Neuronal stem cell (in vitro differentiated cells): ENCODE data around the gene THBS1.

Experiments
- DNase-seq: peaks from one replicate; pipeline ENCODE4 v3.0.0-alpha.2; 2013; ENCODE audit warnings: low spot score
- H2AFZ ChIP-seq: one replicate; pipeline ENCODE4 v1.6.1; 2013; ENCODE audit warnings: mild to moderate bottlenecking, low read length, inconsistent platforms
- H2AK5ac ChIP-seq: 2 replicates; pipeline ENCODE4 v1.6.1; 2013; ENCODE audit warnings: low read depth, mild to moderate bottlenecking, inconsistent platforms, low read length, moderate library complexity, mixed read lengths
- H2BK120ac ChIP-seq: 2 replicates; pipeline ENCODE4 v1.6.1; 2013; ENCODE audit warnings: low read depth, mild to moderate bottlenecking, inconsistent platforms, low read length, moderate library complexity, mixed read lengths
- H2BK12ac ChIP-seq: one replicate; pipeline ENCODE4 v1.6.1; 2013; ENCODE audit warnings: low read length, inconsistent platforms
- H2BK15ac ChIP-seq: 2 replicates; pipeline ENCODE4 v1.6.1; 2013; ENCODE audit warnings: mild to moderate bottlenecking, low read length, inconsistent platforms, mixed read lengths
- H2BK5ac ChIP-seq: one replicate; pipeline ENCODE4 v1.6.1; 2013; ENCODE audit warnings: inconsistent platforms, mild to moderate bottlenecking, low read length, moderate library complexity
- H3K14ac ChIP-seq: one replicate; pipeline ENCODE4 v1.6.1; 2013; ENCODE audit warnings: low read length, inconsistent platforms
- H3K18ac ChIP-seq: 2 replicates; pipeline ENCODE4 v1.6.1; 2013; ENCODE audit warnings: low read length, inconsistent platforms
- H3K23ac ChIP-seq: 2 replicates; pipeline ENCODE4 v1.6.1; 2013; ENCODE audit warnings: low read depth, mild to moderate bottlenecking, mixed read lengths, low read length, inconsistent platforms; ENCODE audit not compliant: poor library complexity
- H3K27ac ChIP-seq: replicated peaks from 3 replicates; pipeline ENCODE4 v1.5.1; 2013; ENCODE audit warnings: low read length, inconsistent platforms
- H3K27me3 ChIP-seq, 3 experiments: 2 replicates each; pipeline ENCODE4 v1.6.1; 2013; ENCODE audit warnings: low read length in 3 of 3, mild to moderate bottlenecking in 2 of 3, inconsistent platforms in 1 of 3, low read depth in 1 of 3, mixed read lengths in 1 of 3, moderate library complexity in 1 of 3; ENCODE audit not compliant: control insufficient read depth in 3 of 3, insufficient read depth in 3 of 3
- H3K36me3 ChIP-seq, 2 donors: replicated peaks in 1 of 2; 2 replicates each; pipeline ENCODE4 v1.6.1; 2013; ENCODE audit warnings: low read length in 2 of 2; ENCODE audit not compliant: control insufficient read depth in 2 of 2, insufficient read depth in 2 of 2
- H3K4ac ChIP-seq: 2 replicates; pipeline ENCODE4 v1.6.1; 2013; ENCODE audit warnings: inconsistent platforms, mild to moderate bottlenecking, low read length, moderate library complexity
- H3K4me1 ChIP-seq, 2 donors: 1 replicate in 1 of 2; 2 replicates in 1 of 2; pipeline ENCODE4 v1.6.1; 2013; ENCODE audit warnings: low read length in 2 of 2, low read depth in 1 of 2; ENCODE audit not compliant: control insufficient read depth in 2 of 2, insufficient read depth in 1 of 2
- H3K4me2 ChIP-seq: one replicate; pipeline ENCODE4 v1.6.1; 2013; ENCODE audit warnings: mild to moderate bottlenecking, low read length, inconsistent platforms; ENCODE audit not compliant: insufficient read depth, poor library complexity, severe bottlenecking
- H3K4me3 ChIP-seq, 2 donors: 2 replicates each; pipeline ENCODE4 v1.5.1; 2013; ENCODE audit warnings: low read length in 2 of 2, mild to moderate bottlenecking in 2 of 2, inconsistent platforms in 1 of 2, moderate library complexity in 1 of 2
- H3K79me1 ChIP-seq: one replicate; pipeline ENCODE4 v1.6.1; 2013; ENCODE audit warnings: low read depth, mild to moderate bottlenecking, inconsistent platforms, low read length, moderate library complexity
- H3K9ac ChIP-seq: one replicate; pipeline ENCODE4 v1.6.1; 2013; ENCODE audit warnings: mild to moderate bottlenecking, low read depth, low read length, inconsistent platforms; ENCODE audit not compliant: poor library complexity
- H3K9me3 ChIP-seq, 2 donors: replicated peaks in 1 of 2; 2 replicates each; pipeline versions ENCODE3 to v1.6.1; 2013; ENCODE audit warnings: low read length in 2 of 2, mild to moderate bottlenecking in 2 of 2, inconsistent platforms in 1 of 2, low read depth in 1 of 2, mixed read lengths in 1 of 2, moderate library complexity in 1 of 2; ENCODE audit not compliant: control insufficient read depth in 2 of 2, insufficient read depth in 1 of 2
- H4K8ac ChIP-seq: one replicate; pipeline ENCODE4 v1.6.1; 2013; ENCODE audit warnings: low read depth, mild to moderate bottlenecking, inconsistent platforms, low read length, moderate library complexity
- H4K91ac ChIP-seq: one replicate; pipeline ENCODE4 v1.6.1; 2013; ENCODE audit warnings: low read length, low read depth, mild to moderate bottlenecking, inconsistent platforms; ENCODE audit not compliant: poor library complexity
- WGBS, 2 donors: extraction: QIAGEN DNeasy Blood & Tissue Kit; methylation state at CpG; one replicate each; pipeline ENCODE4 v1.1.7; 2013; ENCODE audit warnings: missing lambda C conversion rate in 2 of 2, mixed read lengths in 1 of 2; ENCODE audit not compliant: insufficient read length in 2 of 2, insufficient replicate concordance in 1 of 2; ENCODE audit errors: extremely low coverage in 2 of 2; 5-methylcytosine and 5-hydroxymethylcytosine counted together

The THBS1 gene

GRCh38 chr15:39552556-39552955, 28.3 kb upstream of the THBS1 start:
- Histone ChIP-seq H3K4me1 (peaks cover 3 to 4% of the 10 kb centered on the region in 2 donors), H3K79me1 (no peaks in the 10 kb centered on the region), H2BK12ac (no peak overlapping the region), H3K4ac (no peak overlapping the region), H3K9me3 (no peaks in the 10 kb centered on the region), H3K4me3 (no peak overlapping the region), H3K9ac (no peak overlapping the region), H2BK15ac (no peak overlapping the region), H2AFZ (no peak overlapping the region), H3K23ac (no peak overlapping the region), H3K18ac (no peak overlapping the region), H3K27me3 (no peaks in the 10 kb centered on the region), H3K36me3 (no peaks in the 10 kb centered on the region), H2BK120ac (no peak overlapping the region), H3K27ac (no peak overlapping the region), H3K14ac (no peak overlapping the region), H3K4me2 (no peak overlapping the region), H2BK5ac (no peak overlapping the region), H2AK5ac (no peak overlapping the region), H4K8ac (no peak overlapping the region), H4K91ac (no peak overlapping the region)
- WGBS, 2 donors, result no CpG with 5 or more reads among the region's 2 CpGs
- DNase-seq, result no peak

DNA sequence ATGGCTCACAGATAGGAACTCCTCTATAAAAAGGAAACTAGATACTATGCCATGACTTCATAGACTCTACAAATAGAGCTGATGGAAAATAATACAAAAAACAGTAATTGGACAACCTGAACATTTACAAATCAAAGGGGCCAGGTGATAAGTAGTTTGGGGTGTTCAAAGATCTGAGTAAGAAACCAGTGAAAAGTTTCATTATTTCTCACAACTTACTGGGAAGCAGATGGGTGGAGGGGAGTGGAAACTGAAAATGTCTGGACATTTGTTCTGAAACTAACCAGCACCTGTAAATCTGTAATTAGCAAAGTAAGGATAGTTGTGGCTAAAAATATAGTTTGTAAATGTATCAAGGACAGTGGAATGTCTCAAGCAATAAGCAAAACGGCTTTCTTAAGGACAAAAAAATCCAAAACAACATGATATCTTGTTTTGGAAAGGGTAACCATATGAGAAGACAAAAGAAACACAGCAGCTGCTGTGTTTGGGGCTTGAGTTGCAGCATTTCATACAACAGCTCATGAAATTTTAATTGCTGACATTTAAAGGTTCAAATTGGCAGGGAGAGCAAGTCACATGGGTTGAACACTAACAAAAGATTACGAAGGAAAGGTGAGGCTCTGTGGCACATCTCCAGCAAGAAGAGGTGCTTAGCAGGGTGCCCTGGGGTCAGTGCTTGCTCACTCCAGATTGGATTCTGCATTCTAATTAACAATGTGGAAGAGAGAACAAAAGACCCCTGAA, 26.8 kb upstream of the THBS1 start:
- Histone ChIP-seq H3K14ac (no peak overlapping the region), H2AFZ (no peak overlapping the region), H2AK5ac (no peak overlapping the region), H3K4me1 (peaks cover 3 to 4% of the 10 kb centered on the region in 2 donors), H2BK15ac (no peak overlapping the region), H3K36me3 (no peaks in the 10 kb centered on the region), H2BK12ac (no peak overlapping the region), H3K4me2 (no peak overlapping the region), H3K4me3 (no peak overlapping the region), H3K18ac (no peak overlapping the region), H3K23ac (no peak overlapping the region), H2BK120ac (no peak overlapping the region), H3K79me1 (no peaks in the 10 kb centered on the region), H4K8ac (no peak overlapping the region), H3K9ac (no peak overlapping the region), H3K9me3 (no peaks in the 10 kb centered on the region), H3K27me3 (no peaks in the 10 kb centered on the region), H2BK5ac (no peak overlapping the region), H3K27ac (no peak overlapping the region), H3K4ac (no peak overlapping the region), H4K91ac (no peak overlapping the region)
- WGBS, 2 donors, result no CpG with 5 or more reads among the region's 2 CpGs
- DNase-seq, result no peak

DNA sequence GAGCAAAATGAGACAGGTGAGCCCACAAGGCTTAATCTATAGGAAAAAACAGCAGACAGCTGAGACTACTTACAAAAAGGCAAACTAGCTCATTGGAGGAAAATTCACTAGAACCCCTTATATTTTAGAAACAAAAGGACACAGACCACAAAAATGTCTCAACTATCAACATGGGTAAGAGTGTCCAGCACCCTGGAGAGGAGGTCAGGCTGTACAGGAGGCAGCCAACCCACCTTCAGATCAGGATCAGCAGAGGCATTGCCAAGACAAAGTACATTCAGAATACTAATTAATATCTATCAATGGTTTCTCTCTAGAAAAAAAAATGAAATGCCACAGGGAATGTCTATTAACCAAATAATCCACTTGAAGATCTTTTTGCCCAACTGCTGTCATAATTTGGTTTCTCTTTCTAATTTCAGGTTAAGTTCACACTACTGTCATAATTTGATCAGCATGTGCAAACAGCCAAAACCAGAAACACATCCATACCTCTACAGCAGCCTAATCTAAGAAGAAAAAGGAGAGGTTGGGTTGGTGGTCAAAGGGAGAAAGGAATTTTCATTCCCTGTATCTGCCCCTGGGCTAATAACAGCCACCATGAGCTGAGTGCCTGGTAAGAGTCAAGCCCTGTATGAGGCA, 26.0 kb upstream of the THBS1 start:
- Histone ChIP-seq H3K9ac (no peak overlapping the region), H3K4me1 (peaks cover 3% of the 10 kb centered on the region in 2 donors), H3K79me1 (no peaks in the 10 kb centered on the region), H3K4ac (no peak overlapping the region), H3K18ac (no peak overlapping the region), H2BK12ac (no peak overlapping the region), H2BK5ac (no peak overlapping the region), H4K8ac (no peak overlapping the region), H2BK15ac (no peak overlapping the region), H3K36me3 (no peaks in the 10 kb centered on the region), H2AK5ac (no peak overlapping the region), H3K4me2 (no peak overlapping the region), H3K27ac (no peak overlapping the region), H3K4me3 (no peak overlapping the region), H2AFZ (no peak overlapping the region), H3K9me3 (no peaks in the 10 kb centered on the region), H3K23ac (no peak overlapping the region), H2BK120ac (no peak overlapping the region), H3K14ac (no peak overlapping the region), H3K27me3 (no peaks in the 10 kb centered on the region), H4K91ac (no peak overlapping the region)
- DNase-seq, result no peak

DNA sequence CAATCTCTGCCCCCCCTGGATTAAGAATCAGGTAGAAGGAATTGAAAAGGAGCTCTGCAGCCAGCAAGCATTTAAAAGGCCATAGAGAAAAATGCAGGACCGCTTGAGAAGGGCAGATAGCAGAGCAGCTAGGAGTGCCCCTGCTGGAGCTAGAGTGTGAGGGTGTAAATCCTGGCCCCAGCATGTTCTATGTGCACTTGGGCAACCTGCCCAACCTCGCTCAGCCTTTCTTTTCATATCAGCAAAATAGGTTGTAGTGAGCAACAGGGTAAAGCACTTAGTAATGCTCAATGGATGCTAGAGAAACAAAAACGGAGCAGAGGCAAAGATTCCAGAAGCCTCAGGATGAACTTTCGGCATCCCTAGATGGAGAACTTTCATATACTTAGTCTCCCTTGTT, 25.0 kb upstream of the THBS1 start:
- Histone ChIP-seq H3K9me3 (no peaks in the 10 kb centered on the region), H3K4me2 (no peak overlapping the region), H3K9ac (no peak overlapping the region), H3K18ac (no peak overlapping the region), H3K79me1 (no peaks in the 10 kb centered on the region), H3K27ac (no peak overlapping the region), H2BK12ac (no peak overlapping the region), H3K4me3 (no peak overlapping the region), H4K91ac (no peak overlapping the region), H3K27me3 (no peaks in the 10 kb centered on the region), H2BK120ac (no peak overlapping the region), H3K4me1 (peaks cover 2 to 3% of the 10 kb centered on the region in 2 donors), H3K23ac (no peak overlapping the region), H2BK15ac (no peak overlapping the region), H3K4ac (no peak overlapping the region), H3K14ac (no peak overlapping the region), H2AK5ac (no peak overlapping the region), H4K8ac (no peak overlapping the region), H3K36me3 (no peaks in the 10 kb centered on the region), H2AFZ (no peak overlapping the region), H2BK5ac (no peak overlapping the region)
- no peak for DNase-seq
- WGBS, 2 donors, result no CpG with 5 or more reads among the region's 4 CpGs
